ENCODE results near the gene KCTD11.

KCTD11 gene

GRCh38 chr17:7380321-7380720 lies 28.4 kb downstream of the KCTD11 start:
- DNase-seq = no peak

GRCh38 chr17:7380855-7381683 lies 29.1 kb downstream of the KCTD11 start, which contains the start of gene TNK1:
Gene TNK1, plus strand, starts transcription at chr17:7381089. Its CDS starts 1,838 bp downstream, at chr17:7382927.
- DNase-seq = no peak

- DNase-seq = no peak
Observed at GRCh38 chr17:7382901-7383300, 30.9 kb downstream of the KCTD11 start.

GRCh38 chr17:7383371-7383741 lies 31.4 kb downstream of the KCTD11 start:
- DNase-seq = no peak

- DNase-seq = peak; percentile 44
Observed at GRCh38 chr17:7383742-7384488, 32.0 kb downstream of the KCTD11 start.

GRCh38 chr17:7384489-7385081 lies 32.6 kb downstream of the KCTD11 start:
- no peak for DNase-seq

GRCh38 chr17:7388856-7389255 lies 36.9 kb downstream of the KCTD11 start:
- no peak for DNase-seq

- no peak for DNase-seq
Observed at GRCh38 chr17:7389924-7390910, 38.3 kb downstream of the KCTD11 start.

GRCh38 chr17:7391307-7391706 lies 39.3 kb downstream of the KCTD11 start:
- no peak for DNase-seq

- DNase-seq = no peak
Observed at GRCh38 chr17:7392696-7393612, 41.0 kb downstream of the KCTD11 start.

GRCh38 chr17:7393613-7394451 lies 41.9 kb downstream of the KCTD11 start:
- DNase-seq = no peak

GRCh38 chr17:7394452-7395191 lies 42.7 kb downstream of the KCTD11 start, which contains the start of gene PLSCR3:
Gene PLSCR3, minus strand, starts transcription at chr17:7394525. Its CDS starts 415 bp downstream, at chr17:7394110.
- DNase-seq = peak; percentile 55

GRCh38 chr17:7396147-7396546 lies 44.2 kb downstream of the KCTD11 start:
- no peak for DNase-seq

GRCh38 chr17:7398612-7399011 lies 46.6 kb downstream of the KCTD11 start:
- DNase-seq = no peak

GRCh38 chr17:7403043-7403726 lies 51.2 kb downstream of the KCTD11 start:
- no peak for DNase-seq

GRCh38 chr17:7403727-7403976 lies 51.7 kb downstream of the KCTD11 start:
- peak; percentile 49 for DNase-seq

GRCh38 chr17:7403977-7404736 lies 52.2 kb downstream of the KCTD11 start, which contains the start of gene TMEM256:
Gene TMEM256, minus strand, starts transcription at chr17:7404097. Its CDS starts 13 bp downstream, at chr17:7404084.
- DNase-seq = peak; percentile 95

Measured in NCI-H1092 (cell line).